NCI-H1417 treated with DMSO at 0.1 percent for 48 hours (cell line): ENCODE data around the gene DHX30.
"Not testable (repeated sequence)": the region's sequence is repeated elsewhere in the genome, so short reads cannot be mapped to it uniquely, and the experiment has no call there.

Experiments used
- DNase-seq: peaks from one replicate; lab custom pipeline; 2025; lab: John Stamatoyannopoulos, UW

DHX30 gene

GRCh38 chr3:47803480-47804025 is 615 bp downstream of the DHX30 start:
- no peak for DNase-seq

- DNase-seq, result no peak
Observed at GRCh38 chr3:47804577-47804976, 1.6 kb downstream of the DHX30 start.

DNA sequence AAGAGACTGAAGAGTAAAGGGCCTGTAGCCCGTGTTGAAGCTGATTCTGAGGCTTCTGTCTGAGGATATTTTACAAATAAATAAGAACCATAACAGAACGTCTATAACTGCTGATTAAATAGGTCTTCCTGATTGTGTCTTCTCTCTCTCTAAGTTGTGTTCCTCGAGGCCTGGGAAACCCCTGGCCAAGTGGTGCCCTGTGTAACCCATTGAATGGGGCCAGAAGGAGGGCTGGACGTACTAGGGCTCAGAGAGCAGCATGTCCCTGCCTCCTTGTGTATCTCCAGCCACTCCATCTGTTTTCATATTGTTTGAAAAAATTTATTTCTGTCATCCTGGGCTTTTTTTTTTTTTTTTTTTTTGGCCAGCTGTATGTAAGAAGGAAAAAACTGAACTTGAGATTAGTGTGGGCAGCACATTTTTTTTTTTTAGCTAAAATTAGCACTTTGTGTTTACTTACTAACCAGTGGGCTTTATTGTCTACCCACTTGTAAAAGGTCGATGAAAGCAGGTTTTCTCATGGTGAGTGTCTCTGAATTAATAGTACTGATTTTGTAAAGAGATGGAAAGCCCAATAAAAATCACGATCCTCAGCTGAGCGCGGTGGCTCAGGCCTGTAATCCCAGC is 10.7 kb downstream of the DHX30 start:
- DNase-seq, result no peak

DNA sequence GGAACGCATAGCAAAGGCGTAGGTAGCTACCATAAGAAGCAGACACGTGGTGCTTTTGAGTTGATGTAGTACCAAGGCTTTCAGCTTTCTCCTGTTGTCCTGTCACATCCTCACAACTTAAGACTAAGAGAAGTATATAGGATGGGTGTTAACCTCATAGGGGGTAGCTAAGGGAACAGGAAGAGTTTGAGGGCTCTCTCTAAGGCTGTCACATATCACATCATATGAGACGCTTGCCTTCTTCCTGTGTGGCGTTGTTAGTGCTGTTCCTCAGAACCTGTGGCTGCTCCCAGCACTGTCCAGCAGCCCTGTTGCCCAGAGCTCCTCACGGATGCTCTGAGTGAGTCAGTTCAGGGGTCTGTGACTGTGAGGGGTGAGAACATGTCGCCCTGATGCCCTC is 14.7 kb downstream of the DHX30 start:
- no peak for DNase-seq

DNA sequence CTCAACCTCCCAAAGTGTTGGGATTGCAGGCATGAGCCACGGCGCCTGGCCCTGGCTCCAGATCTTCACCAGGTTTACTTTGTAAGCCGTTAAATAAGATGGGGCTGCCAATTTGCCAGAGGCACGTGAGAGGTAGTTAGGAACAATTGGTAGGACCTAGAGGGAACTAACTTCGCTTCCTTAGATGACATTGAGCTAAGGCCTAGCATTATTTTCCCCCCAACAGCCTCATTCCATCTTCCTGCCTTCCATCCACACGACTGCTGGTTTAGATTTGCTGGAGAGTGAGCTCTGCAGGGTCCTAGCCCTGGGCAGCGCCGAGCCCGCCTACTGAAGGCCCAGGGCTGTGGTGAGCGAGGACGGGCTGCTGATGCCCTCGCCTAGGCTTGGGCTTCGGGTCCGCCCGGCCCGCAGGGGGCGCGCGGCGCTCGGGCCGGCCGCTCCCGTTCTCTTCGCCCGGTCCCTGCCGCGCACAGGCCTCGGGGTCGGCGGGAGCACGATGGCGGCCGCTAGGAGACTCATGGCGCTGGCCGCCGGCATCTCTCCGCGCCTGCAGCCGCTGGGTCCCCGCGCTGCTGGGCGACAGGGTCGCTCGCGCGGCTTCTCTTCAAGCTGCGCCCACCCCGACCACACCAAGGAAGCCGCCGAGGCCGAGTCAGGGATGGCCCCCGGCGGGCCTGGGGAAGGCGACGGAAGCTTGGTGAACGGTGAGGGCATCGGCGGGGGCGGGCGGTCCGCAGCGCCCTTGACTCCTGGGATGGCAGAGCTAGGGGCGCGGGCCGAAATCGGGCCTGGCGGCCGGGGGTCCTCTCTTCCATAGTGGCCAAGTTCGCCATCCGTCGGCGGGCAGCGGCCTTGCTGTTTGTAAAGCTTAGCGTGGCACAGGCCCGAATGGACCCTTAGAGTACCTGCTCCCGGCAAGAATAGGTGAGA is 21.9 kb downstream of the DHX30 start:
- peak; percentile 7 for DNase-seq

- no peak for DNase-seq
Observed at GRCh38 chr3:47825590-47825989, 22.7 kb downstream of the DHX30 start.

GRCh38 chr3:47829482-47829881 is 26.5 kb downstream of the DHX30 start:
- not testable (repeated sequence) for DNase-seq

DNA sequence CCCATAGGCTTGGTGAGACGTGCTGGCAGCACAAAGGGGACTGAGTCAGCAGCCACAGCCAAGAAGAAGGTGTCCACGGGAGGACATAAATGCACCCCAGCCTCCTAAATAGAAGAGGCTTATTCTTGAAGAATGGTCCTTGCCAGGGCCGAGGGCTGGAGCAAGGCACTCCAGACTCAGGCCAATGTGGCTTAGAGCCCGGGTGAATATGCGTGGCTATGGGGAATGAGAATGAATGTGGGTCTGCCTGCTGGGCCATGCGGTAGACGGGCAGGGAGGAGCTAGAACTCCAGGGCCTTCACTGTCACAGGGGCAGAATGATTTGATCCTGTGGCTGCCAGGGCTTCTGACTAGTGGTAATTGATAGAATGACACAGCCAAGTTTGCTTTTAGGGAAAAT is 34.0 kb downstream of the DHX30 start:
- DNase-seq, result no peak

DNA sequence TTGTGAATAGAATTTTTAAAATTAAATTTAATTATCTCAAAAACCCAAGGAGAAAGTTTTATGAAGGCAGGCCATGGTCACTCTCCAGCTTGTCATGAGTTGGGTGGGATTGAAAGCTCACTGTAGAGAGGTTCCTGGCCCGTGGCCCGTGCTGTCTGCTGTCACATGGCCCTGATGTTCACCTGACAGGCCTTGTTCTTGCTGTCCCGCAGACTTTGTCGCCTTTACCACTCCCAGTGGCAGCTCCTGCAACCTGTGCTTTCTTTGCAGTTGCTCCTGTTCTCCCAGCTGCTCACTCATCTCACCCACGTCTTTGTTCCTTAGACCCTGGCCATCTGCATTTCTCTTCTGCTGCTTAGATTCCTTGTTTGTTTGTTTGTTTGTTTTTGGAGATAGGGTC is 35.6 kb downstream of the DHX30 start:
- no peak for DNase-seq

- DNase-seq, result no peak
Observed at GRCh38 chr3:47841786-47842349, 38.9 kb downstream of the DHX30 start.

GRCh38 chr3:47846186-47846879 is 43.4 kb downstream of the DHX30 start:
- DNase-seq, result no peak

GRCh38 chr3:47846880-47847248 is 43.9 kb downstream of the DHX30 start:
- no peak for DNase-seq

- DNase-seq, result no peak
Observed at GRCh38 chr3:47847260-47847659, 44.3 kb downstream of the DHX30 start.

DNA sequence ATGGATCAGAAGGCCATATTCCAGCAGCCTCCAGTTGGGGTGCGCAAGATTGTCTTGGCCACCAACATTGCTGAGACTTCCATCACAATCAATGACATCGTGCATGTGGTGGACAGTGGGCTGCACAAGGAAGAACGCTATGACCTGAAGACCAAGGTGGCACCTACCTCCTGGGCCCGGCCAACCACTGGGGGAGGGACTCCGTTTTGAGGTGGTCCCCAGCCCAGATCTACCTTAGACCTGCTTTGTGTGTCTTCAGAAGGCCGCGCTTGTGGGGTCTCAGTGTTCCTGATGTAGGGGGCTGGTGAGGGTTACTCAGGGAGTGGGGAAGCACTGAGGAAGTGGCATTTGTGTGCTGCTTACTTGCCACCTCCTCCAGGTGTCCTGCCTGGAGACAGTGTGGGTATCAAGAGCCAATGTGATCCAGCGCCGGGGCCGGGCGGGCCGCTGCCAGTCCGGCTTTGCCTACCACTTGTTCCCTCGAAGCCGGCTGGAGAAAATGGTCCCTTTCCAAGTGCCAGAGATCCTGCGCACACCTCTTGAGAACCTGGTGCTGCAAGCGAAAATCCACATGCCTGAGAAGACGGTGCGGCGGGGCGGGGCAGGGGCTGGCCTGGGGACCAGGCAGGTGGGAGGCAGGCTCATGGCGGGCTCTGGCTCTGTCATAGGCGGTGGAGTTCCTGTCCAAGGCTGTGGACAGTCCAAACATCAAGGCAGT is 45.0 kb downstream of the DHX30 start:
- DNase-seq, result no peak

DNA sequence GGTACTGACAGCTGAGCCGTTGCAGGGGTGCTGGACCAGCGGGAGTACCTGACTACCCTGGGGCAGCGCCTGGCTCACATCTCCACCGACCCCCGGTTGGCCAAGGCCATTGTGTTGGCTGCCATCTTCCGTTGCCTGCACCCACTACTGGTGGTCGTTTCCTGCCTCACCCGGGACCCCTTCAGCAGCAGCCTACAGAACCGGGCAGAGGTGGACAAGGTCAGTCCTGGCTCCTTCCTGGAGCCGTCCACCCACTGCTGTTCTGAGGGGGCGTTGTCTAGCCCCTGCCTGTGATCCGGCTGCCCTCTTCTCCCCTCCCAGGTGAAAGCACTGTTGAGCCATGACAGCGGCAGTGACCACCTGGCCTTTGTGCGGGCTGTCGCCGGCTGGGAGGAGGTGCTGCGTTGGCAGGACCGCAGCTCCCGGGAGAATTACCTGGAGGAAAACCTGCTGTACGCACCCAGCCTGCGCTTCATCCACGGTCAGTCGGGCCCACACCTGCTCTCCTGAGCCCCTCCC is 45.7 kb downstream of the DHX30 start:
- no peak for DNase-seq

GRCh38 chr3:47849186-47849698 is 46.3 kb downstream of the DHX30 start:
- no peak for DNase-seq

DNA sequence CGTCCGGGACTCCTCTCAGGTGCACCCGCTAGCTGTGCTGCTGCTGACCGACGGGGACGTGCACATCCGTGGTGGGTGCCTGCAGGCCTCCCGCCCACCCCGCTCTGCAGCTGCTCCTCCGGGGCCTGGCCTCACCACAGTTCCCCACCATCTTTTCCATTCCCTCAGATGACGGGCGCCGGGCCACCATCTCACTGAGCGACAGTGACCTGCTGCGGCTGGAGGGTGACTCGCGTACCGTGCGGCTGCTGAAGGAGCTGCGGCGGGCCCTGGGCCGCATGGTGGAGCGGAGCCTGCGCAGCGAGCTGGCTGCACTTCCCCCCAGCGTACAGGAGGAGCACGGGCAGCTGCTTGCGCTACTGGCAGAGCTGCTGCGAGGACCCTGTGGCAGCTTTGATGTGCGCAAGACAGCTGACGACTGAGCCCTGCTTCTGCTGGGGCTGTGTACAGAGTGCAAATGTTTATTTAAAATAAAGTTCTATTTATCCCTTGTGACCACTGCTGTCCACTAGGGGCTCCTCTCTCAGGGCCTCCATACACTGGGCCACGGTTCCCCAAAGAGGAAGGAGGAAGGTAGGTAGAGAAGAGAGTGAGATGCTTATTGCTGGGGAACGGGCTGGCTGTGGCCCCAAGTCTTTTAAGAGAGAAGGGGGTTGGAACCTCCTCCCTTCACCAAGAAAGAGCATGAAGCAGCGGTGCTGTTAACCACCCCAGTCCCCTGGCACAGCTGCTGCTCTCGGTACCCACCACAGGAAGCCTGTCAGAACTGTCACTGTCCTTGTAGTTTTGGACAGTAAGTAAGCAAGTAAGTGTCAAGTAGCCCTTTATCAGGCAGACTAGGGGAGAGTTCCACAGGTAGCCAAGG is 47.0 kb downstream of the DHX30 start:
- DNase-seq, result no peak

- no peak for DNase-seq
Observed at GRCh38 chr3:47850564-47851410, 47.8 kb downstream of the DHX30 start.

GRCh38 chr3:47851888-47852603 is 49.1 kb downstream of the DHX30 start:
- no peak for DNase-seq
